Measurements from ENCODE around the gene NAP1L4.

Gene NAP1L4

GRCh38 chr11:2926611-2927051 lies 65.5 kb downstream of the NAP1L4 start:
- no peak for DNase-seq (ENCODE audit: low read depth in 3 of 3, low spot score in 1 of 3)

GRCh38 chr11:2924821-2925675 lies 67.1 kb downstream of the NAP1L4 start:
- no peak for DNase-seq (ENCODE audit: low read depth in 3 of 3, low spot score in 1 of 3)

- DNase-seq (ENCODE audit: low read depth in 3 of 3, low spot score in 1 of 3): no peak
Observed at GRCh38 chr11:2924381-2924780, 67.7 kb downstream of the NAP1L4 start.

- no peak for DNase-seq (ENCODE audit: low read depth in 3 of 3, low spot score in 1 of 3)
Observed at GRCh38 chr11:2923446-2924375, 68.4 kb downstream of the NAP1L4 start.

GRCh38 chr11:2922655-2923054 lies 69.5 kb downstream of the NAP1L4 start:
- DNase-seq (ENCODE audit: low read depth in 3 of 3, low spot score in 1 of 3): no peak

- no peak for DNase-seq (ENCODE audit: low read depth in 3 of 3, low spot score in 1 of 3)
Observed at GRCh38 chr11:2921742-2922493, 70.2 kb downstream of the NAP1L4 start.

GRCh38 chr11:2921261-2921660 lies 70.9 kb downstream of the NAP1L4 start:
- no peak for DNase-seq (ENCODE audit: low read depth in 3 of 3, low spot score in 1 of 3)

GRCh38 chr11:2920343-2920742 lies 71.8 kb downstream of the NAP1L4 start:
- DNase-seq (ENCODE audit: low read depth in 3 of 3, low spot score in 1 of 3): no peak

- no peak for DNase-seq (ENCODE audit: low read depth in 3 of 3, low spot score in 1 of 3)
Observed at GRCh38 chr11:2919837-2920236, 72.3 kb downstream of the NAP1L4 start.

- DNase-seq (ENCODE audit: low read depth in 3 of 3, low spot score in 1 of 3): no peak
Observed at GRCh38 chr11:2919188-2919587, 72.9 kb downstream of the NAP1L4 start.

- no peak for DNase-seq (ENCODE audit: low read depth in 3 of 3, low spot score in 1 of 3)
Observed at GRCh38 chr11:2917842-2918490, 74.2 kb downstream of the NAP1L4 start.

- DNase-seq (ENCODE audit: low read depth in 3 of 3, low spot score in 1 of 3): no peak
Observed at GRCh38 chr11:2916892-2917645, 75.1 kb downstream of the NAP1L4 start.

GRCh38 chr11:2916114-2916891 lies 75.8 kb downstream of the NAP1L4 start:
- DNase-seq (ENCODE audit: low read depth in 3 of 3, low spot score in 1 of 3): no peak

- DNase-seq (ENCODE audit: low read depth in 3 of 3, low spot score in 1 of 3): no peak
Observed at GRCh38 chr11:2915473-2915872, 76.7 kb downstream of the NAP1L4 start.

GRCh38 chr11:2914455-2915195 lies 77.5 kb downstream of the NAP1L4 start:
- DNase-seq (ENCODE audit: low read depth in 3 of 3, low spot score in 1 of 3): no peak

GRCh38 chr11:2913776-2914175 lies 78.4 kb downstream of the NAP1L4 start:
- DNase-seq (ENCODE audit: low read depth in 3 of 3, low spot score in 1 of 3): no peak

- DNase-seq (ENCODE audit: low read depth in 3 of 3, low spot score in 1 of 3): no peak
Observed at GRCh38 chr11:2913019-2913431, 79.1 kb downstream of the NAP1L4 start.

GRCh38 chr11:2912498-2912897 lies 79.6 kb downstream of the NAP1L4 start:
- DNase-seq (ENCODE audit: low read depth in 3 of 3, low spot score in 1 of 3): no peak

Data from stimulated activated CD4-positive, alpha-beta T cell treated with anti-CD3 and anti-CD28 coated beads, TNF-alpha, amount 100 ng/mL, for 1 hour (primary cell).